Spleen (tissue), 7 donors: ENCODE measurements around the gene FIG4.

ENCODE experiments used
- POLR2A ChIP-seq, 3 donors: fragments of 450-650 bp; IDR thresholded peaks; one replicate each; pipeline ENCODE4 v1.5.1; 2017; ENCODE audit warnings: antibody characterized with exemption in 3 of 3, mild to moderate bottlenecking in 1 of 3
- POLR2AphosphoS5 ChIP-seq, 3 donors: sonication (generic); formaldehyde crosslinking; IDR thresholded peaks; one replicate each; pipeline ENCODE4 v1.5.1; 2017; ENCODE audit warnings: antibody characterized with exemption in 3 of 3
- TF ChIP-seq, protein P1 (sequence below), 11 experiments: fragments of 200-600 bp in 7 of 11; fragments of 450-650 bp in 4 of 11; sonication (generic) in 4 of 11; IDR thresholded peaks in 8 of 11; conservative IDR thresholded peaks in 3 of 11; 1 replicate in 7 of 11; 2 replicates in 4 of 11; pipeline versions ENCODE4 v1.4.0 to v1.8.0; 2016 to 2021; ENCODE audit warnings: antibody characterized with exemption in 11 of 11, inconsistent platforms in 4 of 11, mild to moderate bottlenecking in 1 of 11
- donor health status: DM: no; HTN: no; CAD: no; lungs with moderate emphysema.
- donor health status: DM: no; HTN: no; CAD: no.
- donor health status: DM: no; HTN: no; CAD: no.

DNA sequence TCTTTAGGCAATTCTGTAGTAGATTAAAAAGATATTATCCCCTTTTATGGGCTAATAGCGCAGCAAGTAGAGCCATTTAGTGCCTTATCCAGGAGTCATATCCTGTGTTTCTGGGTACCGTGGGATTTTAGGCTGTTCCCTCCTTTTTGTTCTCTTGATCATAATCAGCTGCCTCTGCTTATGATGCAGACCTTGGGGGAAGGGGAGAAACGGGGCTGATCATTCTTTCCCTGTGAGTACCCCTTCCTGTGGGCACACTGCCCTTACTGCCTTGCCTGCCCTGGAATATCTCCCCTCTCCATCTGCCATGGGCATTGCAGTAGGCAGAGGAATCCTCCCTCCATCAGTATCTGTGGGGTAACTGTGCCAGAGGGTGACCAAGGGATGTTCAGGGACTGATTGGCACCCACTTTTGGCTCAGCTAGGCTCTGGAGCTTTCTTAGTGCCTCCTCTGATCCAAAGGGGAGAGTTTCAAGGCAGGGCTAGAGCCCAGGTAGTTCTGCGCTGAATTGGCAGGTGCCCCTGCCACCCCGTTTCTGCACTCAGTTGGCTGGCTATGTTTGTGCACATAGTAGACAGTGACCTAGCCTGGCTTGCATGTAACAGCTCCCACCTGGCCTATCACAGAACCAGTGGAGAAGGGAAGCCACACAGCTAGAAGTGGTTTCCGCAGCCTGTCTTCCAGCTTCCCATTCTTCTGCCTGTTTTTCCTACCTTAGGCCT is 103.3 kb downstream of the FIG4 start:
- TF ChIP-seq, protein P1, sequence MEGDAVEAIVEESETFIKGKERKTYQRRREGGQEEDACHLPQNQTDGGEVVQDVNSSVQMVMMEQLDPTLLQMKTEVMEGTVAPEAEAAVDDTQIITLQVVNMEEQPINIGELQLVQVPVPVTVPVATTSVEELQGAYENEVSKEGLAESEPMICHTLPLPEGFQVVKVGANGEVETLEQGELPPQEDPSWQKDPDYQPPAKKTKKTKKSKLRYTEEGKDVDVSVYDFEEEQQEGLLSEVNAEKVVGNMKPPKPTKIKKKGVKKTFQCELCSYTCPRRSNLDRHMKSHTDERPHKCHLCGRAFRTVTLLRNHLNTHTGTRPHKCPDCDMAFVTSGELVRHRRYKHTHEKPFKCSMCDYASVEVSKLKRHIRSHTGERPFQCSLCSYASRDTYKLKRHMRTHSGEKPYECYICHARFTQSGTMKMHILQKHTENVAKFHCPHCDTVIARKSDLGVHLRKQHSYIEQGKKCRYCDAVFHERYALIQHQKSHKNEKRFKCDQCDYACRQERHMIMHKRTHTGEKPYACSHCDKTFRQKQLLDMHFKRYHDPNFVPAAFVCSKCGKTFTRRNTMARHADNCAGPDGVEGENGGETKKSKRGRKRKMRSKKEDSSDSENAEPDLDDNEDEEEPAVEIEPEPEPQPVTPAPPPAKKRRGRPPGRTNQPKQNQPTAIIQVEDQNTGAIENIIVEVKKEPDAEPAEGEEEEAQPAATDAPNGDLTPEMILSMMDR (IDR thresholded peaks at IDR 0.05 in 8 of 11, conservative IDR thresholded peaks at IDR 0.05 in 3 of 11), result no peak
- TF ChIP-seq POLR2A (IDR thresholded peaks at IDR 0.05), result no peak
- no peak for TF ChIP-seq POLR2AphosphoS5 (IDR thresholded peaks at IDR 0.05)
